Heart left ventricle (tissue), 13 donors: ENCODE data around the gene ARL13B.
A peak's percentile ranks its signal among the peaks of the same experiment; 100 is the strongest.

Source experiments
- POLR2A ChIP-seq, 2 donors: fragments of 450-650 bp; IDR thresholded peaks; one replicate each; pipeline ENCODE4 v1.6.1; 2017; ENCODE audit warnings: antibody characterized with exemption in 2 of 2, mild to moderate bottlenecking in 2 of 2, moderate library complexity in 2 of 2
- TF ChIP-seq, protein P1 (sequence below), 12 donors: fragments of 200-600 bp; sonication (generic) in 4 of 12; IDR thresholded peaks; one replicate each; pipeline versions ENCODE4 v1.5.0 to v1.8.0; 2018 to 2022; ENCODE audit warnings: antibody characterized with exemption in 12 of 12, mild to moderate bottlenecking in 5 of 12
- donor health status: ischemic (EF 13 %, LVEDD 7.1; RV severe dilation, severe dysfunction).
- donor health status: DM: no; HTN: yes; CAD: no.
- donor health status: DM: no; HTN: no; CAD: no.
- donor health status: ischemic (EF 25% LVEDD 6.9; RV normal size, moderate dysfunction).
- donor health status: ischemic (EF 25% LVEDD 5.7; RV mildly dilated, moderate dysfunction).
- donor health status: ischemic (EF 35%, LVEDD 5.7; RV mildly dilated, moderate dysfunction).
- donor health status: nonischemic (EF 11% LVEDD 7.7; RV severe dilation, severe dysfunction).
- donor health status: DM: yes; HTN: yes; CAD: no.
- donor health status: PGD.
- donor health status: ischemic (EF 29% LVEDD 5.4; RV normal size, mild dysfunction).
- donor health status: nonischemic (EF 23%, LVEDD 6.1; RV moderate dilation, normal function).

DNA sequence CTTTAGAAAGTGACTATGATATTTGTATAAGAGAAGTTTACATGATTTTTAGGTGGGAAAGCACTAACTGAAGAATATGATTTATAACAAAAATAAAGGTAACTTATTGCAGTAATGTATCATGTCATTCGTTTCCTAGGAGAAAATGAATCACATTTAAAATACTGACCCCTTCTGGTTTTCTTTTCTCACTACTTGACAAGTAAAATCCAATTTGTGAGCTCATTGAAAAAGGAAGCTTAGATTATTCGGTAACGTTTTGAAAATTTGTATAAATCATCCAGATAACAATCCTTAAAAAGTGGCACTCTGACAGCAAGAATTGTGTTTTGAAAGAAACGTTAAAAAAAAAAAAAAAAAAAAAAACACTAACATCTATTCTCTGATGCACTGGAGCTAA is 121.9 kb downstream of the ARL13B start:
- TF ChIP-seq, protein P1, sequence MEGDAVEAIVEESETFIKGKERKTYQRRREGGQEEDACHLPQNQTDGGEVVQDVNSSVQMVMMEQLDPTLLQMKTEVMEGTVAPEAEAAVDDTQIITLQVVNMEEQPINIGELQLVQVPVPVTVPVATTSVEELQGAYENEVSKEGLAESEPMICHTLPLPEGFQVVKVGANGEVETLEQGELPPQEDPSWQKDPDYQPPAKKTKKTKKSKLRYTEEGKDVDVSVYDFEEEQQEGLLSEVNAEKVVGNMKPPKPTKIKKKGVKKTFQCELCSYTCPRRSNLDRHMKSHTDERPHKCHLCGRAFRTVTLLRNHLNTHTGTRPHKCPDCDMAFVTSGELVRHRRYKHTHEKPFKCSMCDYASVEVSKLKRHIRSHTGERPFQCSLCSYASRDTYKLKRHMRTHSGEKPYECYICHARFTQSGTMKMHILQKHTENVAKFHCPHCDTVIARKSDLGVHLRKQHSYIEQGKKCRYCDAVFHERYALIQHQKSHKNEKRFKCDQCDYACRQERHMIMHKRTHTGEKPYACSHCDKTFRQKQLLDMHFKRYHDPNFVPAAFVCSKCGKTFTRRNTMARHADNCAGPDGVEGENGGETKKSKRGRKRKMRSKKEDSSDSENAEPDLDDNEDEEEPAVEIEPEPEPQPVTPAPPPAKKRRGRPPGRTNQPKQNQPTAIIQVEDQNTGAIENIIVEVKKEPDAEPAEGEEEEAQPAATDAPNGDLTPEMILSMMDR (IDR thresholded peaks at IDR 0.05): peak in 1 of 12 donors; percentile 12
- TF ChIP-seq POLR2A (IDR thresholded peaks at IDR 0.05): no peak
